CD4-positive, alpha-beta T cell treated with Interleukin-10 for 1 hour (primary cell): Measurements from ENCODE around the gene KCNK17.

ENCODE experiments used
- DNase-seq: peaks from one replicate; pipeline ENCODE4 v3.0.0-alpha.2; 2020

The KCNK17 gene

DNA sequence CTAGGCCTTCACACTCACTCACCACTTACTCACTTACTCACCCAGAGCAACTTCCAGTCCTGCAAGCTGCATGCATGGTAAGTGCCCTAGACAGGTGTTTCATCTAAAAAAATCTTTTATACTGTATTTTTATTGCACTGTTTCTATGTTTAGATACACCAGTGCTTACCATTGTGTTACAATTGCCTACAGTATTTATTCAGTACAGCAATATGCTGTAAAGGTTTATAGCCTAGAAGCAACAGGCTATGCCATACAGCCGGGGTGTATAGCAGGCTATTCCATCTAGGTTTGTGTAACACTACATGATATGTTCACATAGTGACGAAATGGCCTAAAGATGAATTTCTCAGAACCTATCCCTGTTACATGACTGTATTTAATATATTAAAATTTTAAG, 47.8 kb downstream of the KCNK17 start:
- no peak for DNase-seq

DNA sequence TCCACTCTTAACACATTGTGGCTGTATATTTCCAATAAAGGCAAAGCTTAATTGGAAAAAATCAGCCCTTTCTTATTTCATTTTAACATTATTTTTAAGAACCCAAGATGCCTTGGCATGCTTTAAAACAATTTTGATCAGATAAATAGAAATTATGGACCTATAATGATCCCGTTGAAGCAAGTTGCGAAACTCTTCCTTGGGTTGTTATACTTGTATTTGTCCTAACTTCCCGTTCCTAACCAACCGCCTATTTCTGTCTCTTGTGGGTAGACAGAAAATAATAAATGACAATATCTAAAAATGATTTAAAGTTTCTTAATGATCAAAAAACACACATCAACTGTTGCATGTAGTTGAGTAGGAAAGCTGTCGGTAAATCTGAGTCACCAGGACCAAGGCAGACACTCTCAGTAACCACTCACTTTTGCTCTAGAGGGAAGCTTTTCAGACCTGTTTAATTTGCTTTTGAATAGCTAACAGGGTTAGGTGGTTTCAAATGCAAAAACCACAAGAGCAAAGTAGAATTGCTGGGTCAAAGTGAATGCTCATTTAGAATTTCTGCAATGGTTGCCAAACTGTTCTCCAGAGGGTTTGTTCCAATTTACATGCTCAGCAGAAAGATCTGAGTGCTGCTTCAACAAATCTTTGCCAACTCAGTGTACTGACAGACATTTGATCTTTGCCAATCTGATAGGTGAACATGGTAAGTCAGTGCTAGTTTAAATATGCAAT, 50.7 kb downstream of the KCNK17 start:
- no peak for DNase-seq

DNA sequence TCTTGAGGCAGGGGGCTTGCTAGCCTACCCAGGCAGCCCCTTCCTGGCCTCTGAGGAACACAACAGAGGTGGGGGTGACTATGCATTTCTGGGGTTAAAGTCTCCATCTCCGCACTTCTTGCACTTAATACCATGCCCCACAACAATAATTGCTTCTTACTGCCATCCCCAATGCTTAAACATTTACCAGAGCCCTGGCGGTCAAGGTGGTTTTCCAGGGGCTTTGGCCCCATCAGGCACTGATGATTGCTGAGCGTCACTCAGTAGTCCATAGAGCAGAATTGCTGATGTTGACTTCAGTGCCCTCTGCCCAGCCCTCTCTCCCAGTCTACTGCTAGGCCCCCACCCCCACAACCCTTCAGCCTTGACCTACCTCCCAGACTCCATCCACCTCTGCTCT, 52.5 kb downstream of the KCNK17 start:
- no peak for DNase-seq

DNA sequence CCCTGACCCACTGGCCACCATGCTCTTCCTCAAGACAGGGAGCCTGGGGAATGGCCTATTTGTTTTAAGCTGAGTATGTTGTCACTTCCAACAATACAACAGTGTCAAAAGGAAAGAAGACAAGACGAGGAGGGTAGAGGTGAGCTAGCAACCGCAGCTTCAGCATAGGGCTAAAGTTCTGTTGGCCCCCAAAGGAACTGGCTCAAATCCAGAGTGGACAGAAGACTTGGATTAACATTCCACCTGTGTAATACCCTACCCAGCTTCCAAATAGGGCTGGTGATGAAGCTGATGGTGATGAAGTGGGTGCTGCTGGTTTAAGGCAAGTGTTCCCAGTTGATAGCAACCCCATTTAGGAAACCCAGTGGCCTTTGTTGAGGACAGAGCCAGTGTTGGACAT, 53.3 kb downstream of the KCNK17 start:
- no peak for DNase-seq

DNA sequence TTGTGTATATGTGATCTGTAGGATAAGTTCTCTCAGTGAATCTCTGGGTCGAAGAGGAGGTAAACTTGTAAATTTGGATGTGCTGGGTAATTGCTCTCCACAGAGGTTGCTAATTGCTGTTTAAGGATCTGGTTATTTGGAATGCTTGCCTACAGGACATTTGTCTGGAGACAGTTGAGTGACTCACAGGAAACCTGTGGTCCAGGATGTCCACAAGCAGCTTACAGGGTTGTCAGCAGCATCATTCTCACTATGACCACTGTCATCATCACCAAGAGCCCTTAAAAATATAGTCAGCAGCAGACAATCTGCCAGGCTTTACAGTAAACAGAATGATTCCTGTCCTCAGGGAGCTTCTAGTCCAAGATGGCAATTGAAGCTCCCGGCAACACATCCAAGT, 53.8 kb downstream of the KCNK17 start:
- no peak for DNase-seq

DNA sequence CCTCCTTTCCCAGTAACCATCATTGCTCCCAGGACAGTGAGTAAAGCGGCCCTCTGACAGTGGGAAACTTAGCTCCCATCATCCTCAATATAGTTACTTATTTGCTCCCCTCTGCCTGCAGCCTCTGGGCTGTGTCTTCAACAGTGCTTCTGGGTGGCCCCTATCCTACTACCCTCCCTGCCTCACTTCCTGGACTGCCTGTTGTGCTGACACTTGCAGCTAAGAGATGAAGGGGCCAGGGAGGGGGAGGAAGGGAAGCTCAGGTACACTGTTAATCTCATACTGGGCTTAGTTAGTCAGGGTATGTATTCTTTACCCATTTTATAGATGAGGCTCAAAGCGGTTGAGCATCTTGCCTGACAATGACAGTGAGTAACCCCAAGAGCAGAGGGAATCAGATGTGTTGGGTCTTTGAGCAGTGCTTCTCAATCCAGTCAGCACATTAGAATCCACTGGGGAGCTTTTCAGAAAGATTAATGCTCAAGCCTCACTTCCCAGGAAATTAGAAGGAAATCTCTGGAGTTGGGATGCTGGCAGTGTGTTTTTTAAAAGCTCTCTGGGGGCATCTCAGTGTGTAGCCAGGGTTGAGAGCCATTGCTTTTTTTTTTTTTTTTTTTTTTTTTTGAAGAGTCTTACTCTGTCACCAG, 57.8 kb downstream of the KCNK17 start:
- DNase-seq, result no peak

DNA sequence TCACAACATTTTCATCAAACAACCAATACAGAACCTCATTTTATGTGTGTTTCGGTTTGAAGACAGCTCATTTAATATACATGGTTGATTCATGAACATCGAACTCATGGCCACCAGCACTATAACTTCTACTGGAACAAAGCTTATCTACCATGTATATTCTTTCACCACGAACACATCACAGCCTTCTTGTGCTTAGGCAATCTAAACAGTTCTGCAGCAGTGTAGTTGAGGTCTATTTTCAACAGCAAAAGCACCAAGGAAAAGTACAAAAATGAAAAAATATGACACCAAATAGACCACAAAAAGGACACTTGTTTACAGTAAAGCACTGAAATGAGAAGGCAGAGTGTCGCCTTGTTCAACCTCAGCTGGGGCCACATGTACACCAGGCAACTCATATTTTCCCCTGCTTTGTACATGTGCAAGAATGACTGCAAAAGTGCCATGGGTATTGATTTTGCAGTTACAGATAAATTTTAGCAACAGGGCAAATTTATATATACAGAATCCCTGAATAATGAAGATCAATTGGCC, 59.2 kb downstream of the KCNK17 start:
- no peak for DNase-seq

DNA sequence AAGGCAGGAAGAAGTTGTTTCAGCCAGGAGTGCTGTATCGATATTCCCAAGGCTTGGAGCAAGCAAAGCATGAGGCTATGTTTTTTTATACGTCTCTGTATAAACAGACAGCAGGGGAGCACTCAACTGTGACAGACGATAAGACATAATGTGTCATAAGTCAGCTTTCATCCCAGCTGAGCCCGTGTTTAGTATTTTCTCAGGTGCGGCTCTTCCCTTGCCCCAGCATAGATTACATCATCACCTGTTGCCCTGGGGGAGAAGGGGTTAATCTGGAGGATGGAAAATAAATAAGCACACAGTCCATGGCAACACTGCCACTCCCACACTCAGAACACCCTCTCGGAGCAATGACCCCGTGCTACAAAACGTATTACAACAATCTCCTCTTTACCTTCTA, 62.8 kb downstream of the KCNK17 start:
- DNase-seq, result no peak

DNA sequence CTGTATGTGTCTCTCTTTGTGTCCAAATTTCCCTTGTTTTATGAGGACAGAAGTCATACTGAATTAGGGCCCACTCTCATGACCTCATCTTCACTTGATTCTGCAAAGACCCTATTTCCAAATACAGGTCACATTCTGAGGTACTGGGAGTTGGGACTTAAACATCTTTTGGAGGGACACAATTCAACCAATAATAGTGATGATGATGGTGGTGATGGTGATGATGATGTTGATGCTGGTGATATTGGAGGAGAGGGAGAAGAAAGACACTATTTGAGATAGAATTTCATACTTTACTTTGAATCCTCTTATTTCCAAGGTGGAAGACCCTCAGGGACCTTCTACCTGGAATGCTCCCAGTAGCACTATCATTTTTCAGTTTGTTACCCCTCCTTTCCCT, 63.7 kb downstream of the KCNK17 start:
- no peak for DNase-seq

DNA sequence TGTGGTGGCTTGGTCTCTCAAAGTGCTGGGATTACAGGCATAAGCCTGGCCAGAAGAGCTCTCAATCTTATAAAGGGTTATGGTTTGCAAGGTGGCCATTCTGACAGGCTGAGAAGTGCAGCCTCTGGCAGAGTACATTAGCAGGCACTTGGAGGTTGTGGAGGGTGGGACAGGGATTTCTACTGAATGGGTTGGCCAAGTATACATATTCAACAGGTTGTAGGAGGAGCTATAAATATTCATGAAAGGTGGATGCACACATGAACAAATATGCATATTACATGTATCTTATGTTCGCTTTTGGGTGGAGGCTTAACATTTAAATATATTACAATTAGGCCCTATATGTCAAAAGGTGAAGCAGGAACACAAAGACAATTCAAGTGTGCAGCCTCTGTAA, 64.9 kb downstream of the KCNK17 start:
- no peak for DNase-seq
